SH-SY5Y (cell line): Measurements from ENCODE around the gene ZMIZ2.

Source experiments
- GATA2 ChIP-seq: IDR thresholded peaks from 2 replicates; pipeline ENCODE4 v1.6.1; 2011; ENCODE audit warnings: mild to moderate bottlenecking, low read depth, low read length
- GATA3 ChIP-seq: IDR thresholded peaks from 2 replicates; pipeline ENCODE4 v1.6.1; 2011; ENCODE audit warnings: low read depth, mild to moderate bottlenecking, low read length, moderate library complexity

The ZMIZ2 gene

GRCh38 chr7:44713680-44714335, 34.8 kb upstream of the ZMIZ2 start:
- TF ChIP-seq GATA3 (no peak), GATA2 (0 out of 2 replicates have a peak, but pooled peaks have one; percentile 9)

- no peak for TF ChIP-seq GATA2
- no peak for TF ChIP-seq GATA3
Measured at GRCh38 chr7:44716205-44716604, 32.4 kb upstream of the ZMIZ2 start.

DNA sequence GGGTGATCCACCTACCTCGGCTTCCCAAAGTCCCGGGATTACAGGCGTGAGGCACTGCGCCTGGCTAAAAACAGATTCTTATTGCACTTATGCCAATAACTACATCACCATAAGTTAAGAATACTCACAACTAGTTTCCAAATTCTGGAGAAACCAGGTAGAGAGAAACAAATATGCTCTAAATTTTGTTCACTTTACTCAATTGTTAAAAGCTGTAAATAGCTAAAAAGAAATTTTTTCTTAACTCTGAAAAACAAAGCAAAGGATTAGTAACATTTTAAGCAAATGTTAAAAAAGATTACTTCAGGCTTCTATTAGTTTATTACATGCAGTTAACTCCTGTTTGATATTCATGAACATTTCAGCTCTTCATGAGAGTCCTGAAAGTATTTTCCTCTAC, 28.3 kb upstream of the ZMIZ2 start:
- TF ChIP-seq GATA2 (no peak), GATA3 (no peak)

DNA sequence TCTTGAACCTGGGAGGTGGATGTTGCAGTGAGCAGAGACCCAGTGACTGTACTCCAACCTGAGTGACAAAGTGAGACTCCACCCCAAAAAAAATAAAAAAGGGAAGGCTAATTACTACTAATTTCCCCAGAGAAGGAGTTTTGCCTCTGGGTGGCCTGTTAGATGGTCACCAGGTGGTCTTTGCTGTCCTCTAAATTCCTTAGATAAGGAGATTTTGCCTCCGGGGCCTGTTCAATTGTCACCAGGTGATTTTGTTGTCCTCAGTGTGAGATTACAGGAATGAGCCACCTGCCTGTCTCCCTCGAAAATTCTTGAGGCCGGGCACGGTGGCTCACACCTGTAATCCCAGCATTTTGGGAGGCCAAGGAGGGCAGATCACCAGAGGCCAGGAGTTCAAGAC, 24.4 kb upstream of the ZMIZ2 start:
- TF ChIP-seq GATA3 (no peak), GATA2 (no peak)

DNA sequence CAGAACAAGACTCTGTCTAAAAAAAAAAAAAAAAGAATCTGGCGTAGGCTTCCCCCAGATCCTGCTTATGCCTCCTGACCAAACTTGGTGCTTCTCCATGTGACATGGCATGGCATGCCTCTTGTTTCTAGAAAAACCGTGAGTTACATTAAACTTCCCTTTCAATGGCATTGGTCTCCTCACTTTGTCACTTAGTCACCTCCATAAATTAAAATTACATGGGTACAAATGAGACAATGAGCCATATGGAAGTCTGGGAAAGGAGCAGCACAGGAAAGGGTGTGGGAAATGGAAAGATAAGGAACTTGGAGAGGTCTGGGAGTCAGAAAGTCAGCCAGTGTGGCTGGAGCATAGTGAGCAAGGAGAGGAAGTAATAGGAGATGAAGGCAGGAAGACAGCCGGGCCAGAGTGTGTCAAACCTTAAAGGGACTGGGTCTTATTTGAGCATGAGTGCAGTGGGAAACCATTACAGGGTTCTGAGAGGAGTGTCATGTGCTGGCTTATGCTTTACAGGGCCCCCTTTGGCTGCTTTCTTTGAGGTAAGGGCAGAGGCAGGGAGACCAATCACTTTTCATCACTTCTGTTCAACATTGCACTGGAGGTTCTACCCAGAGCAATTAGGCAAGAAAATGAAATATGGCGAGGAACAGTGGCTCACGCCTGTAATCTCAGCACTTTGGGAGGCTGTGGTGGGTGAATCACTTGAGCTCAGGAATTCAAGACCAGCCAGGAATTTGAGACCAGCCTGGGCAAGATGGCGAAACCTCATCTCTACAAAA, 21.3 kb upstream of the ZMIZ2 start:
- TF ChIP-seq GATA3 (no peak), GATA2 (no peak)

GRCh38 chr7:44727937-44728262, 20.7 kb upstream of the ZMIZ2 start:
- no peak for TF ChIP-seq GATA2
- no peak for TF ChIP-seq GATA3

DNA sequence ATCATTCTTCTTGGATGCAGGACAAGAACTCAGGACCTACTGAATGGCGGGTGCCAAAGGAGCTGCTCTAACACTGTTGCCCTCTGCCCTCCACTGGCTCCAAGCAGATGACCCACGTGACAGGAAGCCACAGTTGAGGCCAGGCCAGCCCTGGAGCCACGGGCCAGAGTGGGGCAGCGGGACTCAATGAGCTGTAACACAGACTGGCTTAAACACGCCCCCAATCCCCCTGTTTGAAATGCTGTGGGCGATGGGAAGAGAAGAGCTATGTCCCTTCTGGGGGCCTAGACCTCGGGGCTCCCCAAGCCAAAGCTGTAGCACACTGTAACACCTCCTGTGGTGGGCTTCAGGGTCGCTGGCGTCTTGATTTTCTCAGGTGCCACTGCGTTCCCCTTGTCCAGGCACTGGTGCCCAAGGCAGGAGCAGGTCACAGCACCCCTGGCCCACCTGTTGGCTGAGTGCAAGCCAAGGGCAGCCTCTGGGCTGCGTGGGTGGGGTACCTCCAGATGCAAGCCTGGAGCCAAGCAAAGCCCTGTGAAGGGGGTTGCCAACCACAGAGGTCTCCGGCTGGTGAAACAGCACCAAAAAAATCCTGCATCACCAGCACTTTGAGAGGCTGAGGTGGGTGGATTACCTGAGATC, 18.6 kb upstream of the ZMIZ2 start:
- no peak for TF ChIP-seq GATA3
- TF ChIP-seq GATA2 = no peak

DNA sequence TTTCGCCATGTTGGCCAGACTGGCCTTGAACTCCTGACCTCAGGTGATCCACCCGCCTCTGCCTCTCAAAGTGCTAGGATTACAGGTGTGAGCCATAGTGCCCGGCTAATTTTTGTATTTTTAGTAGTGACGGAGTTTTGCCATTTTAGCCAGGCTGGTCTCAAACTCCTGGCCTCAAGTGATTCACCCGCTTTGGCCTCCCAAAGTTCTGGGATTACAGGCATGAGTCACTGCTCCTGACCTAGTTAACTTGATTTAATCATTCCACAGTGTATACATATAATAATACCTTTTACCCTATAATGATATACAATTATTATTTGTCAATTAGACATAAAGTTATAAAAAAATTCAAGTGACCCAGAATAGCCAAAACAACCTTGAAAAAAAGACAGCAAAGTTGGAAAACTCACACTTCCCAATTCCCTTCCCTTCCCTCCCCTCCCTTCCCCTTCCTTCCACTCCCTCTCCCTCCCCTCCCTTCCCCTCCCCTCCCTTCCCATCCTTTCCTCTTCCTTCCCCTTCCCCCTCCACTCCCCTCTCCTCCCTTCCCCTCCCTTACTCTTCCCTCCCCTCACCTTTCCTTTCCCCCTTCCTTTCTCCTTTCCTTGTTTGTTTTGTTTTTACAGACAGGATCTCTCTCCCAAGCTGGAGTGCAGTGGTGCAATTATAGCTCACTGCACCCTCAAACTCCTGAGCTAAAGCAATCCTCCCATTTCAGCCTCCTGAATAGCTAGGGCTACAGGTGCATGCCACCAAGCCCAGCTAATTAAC, 14.8 kb upstream of the ZMIZ2 start:
- TF ChIP-seq GATA2 (no peak), GATA3 (no peak)

- TF ChIP-seq GATA3 (no peak), GATA2 (no peak)
Measured at GRCh38 chr7:44735403-44736165, 13.1 kb upstream of the ZMIZ2 start.

- TF ChIP-seq GATA2 = no peak
- TF ChIP-seq GATA3 = no peak
Measured at GRCh38 chr7:44736896-44737295, 11.8 kb upstream of the ZMIZ2 start.

GRCh38 chr7:44738051-44738723, 10.5 kb upstream of the ZMIZ2 start:
- no peak for TF ChIP-seq GATA3
- TF ChIP-seq GATA2 = no peak

GRCh38 chr7:44738876-44739665, 9.6 kb upstream of the ZMIZ2 start:
- no peak for TF ChIP-seq GATA2
- no peak for TF ChIP-seq GATA3
